NT2/D1 (cell line): ENCODE data around the gene TSPAN32.

Experiments used
- SUZ12 ChIP-seq: IDR thresholded peaks from 2 replicates; pipeline ENCODE4 v1.6.1; 2011; ENCODE audit not compliant: insufficient read length, insufficient read depth; ENCODE audit errors: extremely low read depth
- YY1 ChIP-seq: IDR thresholded peaks from 2 replicates; pipeline ENCODE4 v1.6.1; 2011; ENCODE audit not compliant: insufficient read length, insufficient read depth

- TF ChIP-seq SUZ12, result no peak
- TF ChIP-seq YY1, result no peak
Observed at GRCh38 chr11:2328021-2328420, 26.2 kb downstream of the TSPAN32 start.
